ENCODE results near the gene PIK3C2A. TPM values are rescaled to one million over a fixed set of nuclear protein-coding genes. Genes with fewer than 3 reads are reported as not detected.
A peak's percentile ranks its signal among the peaks of the same experiment; 100 is the strongest.

The PIK3C2A gene
- total RNA-seq, 1 experiment from 2014 or later = 47.5 TPM

GRCh38 chr11:17224727-17225126 lies 16.9 kb upstream of the PIK3C2A start:
- in situ Hi-C loops (cut with HindIII; ENCODE audit: low pct_unique_long_range_greater_than_20kb, low sequenced_read_pairs) = no loop called here

GRCh38 chr11:17221968-17222367 lies 14.2 kb upstream of the PIK3C2A start:
- no peak for DNase-seq (ENCODE audit: low read depth, low spot score)
- in situ Hi-C loops (cut with HindIII; ENCODE audit: low pct_unique_long_range_greater_than_20kb, low sequenced_read_pairs) = no loop called here

More at GRCh38 chr11:17224727-17225126, 16.9 kb upstream of the PIK3C2A start:
- DNase-seq (ENCODE audit: low read depth, low spot score) = no peak

- no peak for DNase-seq (ENCODE audit: low read depth, low spot score)
- in situ Hi-C loops (cut with HindIII; ENCODE audit: low pct_unique_long_range_greater_than_20kb, low sequenced_read_pairs) = no loop called here
These were observed 11.2 kb upstream of the PIK3C2A start for GRCh38 chr11:17219016-17219415.

- DNase-seq (ENCODE audit: low read depth, low spot score) = no peak
- in situ Hi-C loops (cut with HindIII; ENCODE audit: low pct_unique_long_range_greater_than_20kb, low sequenced_read_pairs) = no loop called here
These were observed 10.6 kb upstream of the PIK3C2A start for GRCh38 chr11:17218403-17218802.

- DNase-seq (ENCODE audit: low read depth, low spot score) = no peak
These were observed 9.6 kb upstream of the PIK3C2A start for GRCh38 chr11:17217401-17217800.

GRCh38 chr11:17214338-17214737 lies 6.6 kb upstream of the PIK3C2A start:
- DNase-seq (ENCODE audit: low read depth, low spot score) = no peak
- in situ Hi-C loops (cut with HindIII; ENCODE audit: low pct_unique_long_range_greater_than_20kb, low sequenced_read_pairs) = no loop called here

More at GRCh38 chr11:17217401-17217800, 9.6 kb upstream of the PIK3C2A start:
- in situ Hi-C loops (cut with HindIII; ENCODE audit: low pct_unique_long_range_greater_than_20kb, low sequenced_read_pairs) = no loop called here

GRCh38 chr11:17211286-17211685 lies 3.5 kb upstream of the PIK3C2A start:
- DNase-seq (ENCODE audit: low read depth, low spot score) = no peak
- in situ Hi-C loops (cut with HindIII; ENCODE audit: low pct_unique_long_range_greater_than_20kb, low sequenced_read_pairs) = no loop called here

- in situ Hi-C loops (cut with HindIII; ENCODE audit: low pct_unique_long_range_greater_than_20kb, low sequenced_read_pairs) = no loop called here
- DNase-seq (ENCODE audit: low read depth, low spot score) = no peak
These were observed 2.1 kb upstream of the PIK3C2A start for GRCh38 chr11:17209939-17210245.

GRCh38 chr11:17208257-17208999 lies 642 bp upstream of the PIK3C2A start:
- DNase-seq (ENCODE audit: low read depth, low spot score) = peak; percentile 69
- in situ Hi-C loops (cut with HindIII; ENCODE audit: low pct_unique_long_range_greater_than_20kb, low sequenced_read_pairs) = no loop called here

GRCh38 chr11:17206463-17206862 lies 1.3 kb downstream of the PIK3C2A start:
- DNase-seq (ENCODE audit: low read depth, low spot score) = no peak
- in situ Hi-C loops (cut with HindIII; ENCODE audit: low pct_unique_long_range_greater_than_20kb, low sequenced_read_pairs) = no loop called here

GRCh38 chr11:17197431-17197898 lies 10.3 kb downstream of the PIK3C2A start:
- in situ Hi-C loops (cut with HindIII; ENCODE audit: low pct_unique_long_range_greater_than_20kb, low sequenced_read_pairs) = no loop called here
- no peak for DNase-seq (ENCODE audit: low read depth, low spot score)

- peak; percentile 30 for DNase-seq (ENCODE audit: low read depth, low spot score)
- in situ Hi-C loops (cut with HindIII; ENCODE audit: low pct_unique_long_range_greater_than_20kb, low sequenced_read_pairs) = no loop called here
These were observed 19.1 kb downstream of the PIK3C2A start for GRCh38 chr11:17188675-17189074.

GRCh38 chr11:17186932-17187692 lies 20.7 kb downstream of the PIK3C2A start:
- DNase-seq (ENCODE audit: low read depth, low spot score) = no peak
- in situ Hi-C loops (cut with HindIII; ENCODE audit: low pct_unique_long_range_greater_than_20kb, low sequenced_read_pairs) = no loop called here

GRCh38 chr11:17185938-17186337 lies 21.8 kb downstream of the PIK3C2A start:
- DNase-seq (ENCODE audit: low read depth, low spot score) = no peak
- in situ Hi-C loops (cut with HindIII; ENCODE audit: low pct_unique_long_range_greater_than_20kb, low sequenced_read_pairs) = no loop called here

GRCh38 chr11:17184882-17185587 lies 22.8 kb downstream of the PIK3C2A start:
- no peak for DNase-seq (ENCODE audit: low read depth, low spot score)
- in situ Hi-C loops (cut with HindIII; ENCODE audit: low pct_unique_long_range_greater_than_20kb, low sequenced_read_pairs) = no loop called here

GRCh38 chr11:17183836-17184235 lies 23.9 kb downstream of the PIK3C2A start:
- no peak for DNase-seq (ENCODE audit: low read depth, low spot score)
- in situ Hi-C loops (cut with HindIII; ENCODE audit: low pct_unique_long_range_greater_than_20kb, low sequenced_read_pairs) = no loop called here

GRCh38 chr11:17179970-17180369 lies 27.8 kb downstream of the PIK3C2A start:
- DNase-seq (ENCODE audit: low read depth, low spot score) = no peak
- in situ Hi-C loops (cut with HindIII; ENCODE audit: low pct_unique_long_range_greater_than_20kb, low sequenced_read_pairs) = no loop called here

- DNase-seq (ENCODE audit: low read depth, low spot score) = no peak
- in situ Hi-C loops (cut with HindIII; ENCODE audit: low pct_unique_long_range_greater_than_20kb, low sequenced_read_pairs) = no loop called here
These were observed 34.5 kb downstream of the PIK3C2A start for GRCh38 chr11:17173332-17173731.
